ENCODE results near the gene TRIM40.

TRIM40 gene

GRCh38 chr6:30135757-30136156 lies at the start of gene TRIM40:
Gene TRIM40, plus strand, starts transcription at chr6:30136140. Its CDS starts 897 bp downstream, at chr6:30137037.
- DNase-seq (ENCODE audit: low spot score) = no peak

- no peak for DNase-seq (ENCODE audit: low spot score)
Observed at GRCh38 chr6:30087876-30088275, 48.1 kb upstream of the TRIM40 start.

- no peak for DNase-seq (ENCODE audit: low spot score)
Observed at GRCh38 chr6:30091577-30092381, 44.2 kb upstream of the TRIM40 start.

GRCh38 chr6:30092852-30093543 lies 42.9 kb upstream of the TRIM40 start:
- no peak for DNase-seq (ENCODE audit: low spot score)

- no peak for DNase-seq (ENCODE audit: low spot score)
Observed at GRCh38 chr6:30093951-30094661, 41.8 kb upstream of the TRIM40 start.

GRCh38 chr6:30096829-30097228 lies 39.1 kb upstream of the TRIM40 start:
- no peak for DNase-seq (ENCODE audit: low spot score)

- DNase-seq (ENCODE audit: low spot score) = no peak
Observed at GRCh38 chr6:30097902-30098768, 37.8 kb upstream of the TRIM40 start.

- no peak for DNase-seq (ENCODE audit: low spot score)
Observed at GRCh38 chr6:30100154-30100553, 35.8 kb upstream of the TRIM40 start.

- peak; percentile 4 for DNase-seq (ENCODE audit: low spot score)
Observed at GRCh38 chr6:30100585-30101443, 35.1 kb upstream of the TRIM40 start.

- peak; percentile 89 for DNase-seq (ENCODE audit: low spot score)
Observed at GRCh38 chr6:30101444-30102413, 34.2 kb upstream of the TRIM40 start.

- DNase-seq (ENCODE audit: low spot score) = peak; percentile 23
Observed at GRCh38 chr6:30102414-30102969, 33.4 kb upstream of the TRIM40 start.

- DNase-seq (ENCODE audit: low spot score) = peak; percentile 95
Observed at GRCh38 chr6:30102970-30103871, 32.7 kb upstream of the TRIM40 start.

GRCh38 chr6:30103872-30104179 lies 32.1 kb upstream of the TRIM40 start:
- DNase-seq (ENCODE audit: low spot score) = no peak

GRCh38 chr6:30104661-30105060 lies 31.3 kb upstream of the TRIM40 start:
- DNase-seq (ENCODE audit: low spot score) = no peak

- DNase-seq (ENCODE audit: low spot score) = no peak
Observed at GRCh38 chr6:30111266-30111856, 24.6 kb upstream of the TRIM40 start.

GRCh38 chr6:30112402-30112994 lies 23.4 kb upstream of the TRIM40 start:
- DNase-seq (ENCODE audit: low spot score) = no peak

GRCh38 chr6:30113003-30113759 lies 22.8 kb upstream of the TRIM40 start, which contains the start of gene TRIM31:
Gene TRIM31, minus strand, starts transcription at chr6:30113090. Its CDS starts 285 bp downstream, at chr6:30112805.
- DNase-seq (ENCODE audit: low spot score) = no peak
